HG03060 (cell line): ENCODE measurements around the gene USP20.
"Not testable (repeated sequence)": the region's sequence is repeated elsewhere in the genome, so short reads cannot be mapped to it uniquely, and the experiment has no call there.

Source experiments
- ATAC-seq: cut with Tn5 transposase; IDR thresholded peaks from one replicate; pipeline ENCODE4 v1.9.1; 2021; ENCODE audit warnings: low read depth, moderate number of reproducible peaks; ENCODE audit not compliant: unreplicated experiment

USP20 gene

DNA sequence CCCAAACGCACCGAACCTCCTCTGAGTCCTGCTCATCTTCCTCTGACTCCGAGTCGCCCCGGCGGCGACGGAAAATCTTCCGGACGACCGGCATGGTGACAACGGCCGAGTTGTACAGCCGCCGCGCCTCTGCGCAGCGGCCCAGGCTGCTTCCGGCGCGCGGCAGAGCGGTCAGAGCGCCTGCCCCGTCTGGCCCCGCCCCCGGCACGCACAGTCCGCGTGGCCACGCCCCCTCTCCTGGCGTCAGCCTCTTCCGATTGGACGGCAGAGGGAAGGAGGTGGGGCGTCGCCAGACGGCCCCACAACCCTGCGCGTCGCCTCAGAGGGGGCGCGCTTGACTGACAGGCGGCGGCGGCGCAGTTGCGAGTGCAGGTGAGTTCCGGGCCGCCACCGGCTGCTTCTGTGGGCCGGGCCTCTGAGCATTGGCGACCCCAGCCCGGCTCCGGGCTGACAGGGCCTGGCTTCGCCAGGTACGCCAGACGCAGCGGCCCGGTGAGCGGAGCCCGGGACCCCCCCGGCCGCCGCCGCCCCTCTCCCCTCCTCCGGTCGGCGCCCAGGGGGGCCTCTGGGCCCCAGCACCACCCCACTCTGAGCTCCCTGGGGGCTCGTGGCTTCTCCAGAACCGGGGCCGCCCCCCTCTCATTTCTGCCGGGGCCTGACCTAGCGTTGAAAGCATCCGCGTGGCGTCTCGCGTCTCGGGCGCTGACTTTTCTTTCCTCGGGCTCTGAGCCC is at the start of gene USP20, which contains the start of gene C9orf78:
Gene USP20, plus strand, starts transcription at position 331 of the 732 bp plus-strand sequence. CDS start 17,098 bp downstream, outside the sequence.
Gene C9orf78, minus strand, starts transcription at position 148 of the 732 bp plus-strand sequence. Its CDS starts 54 bp downstream, at position 94.
- ATAC-seq, result peak; percentile 56

DNA sequence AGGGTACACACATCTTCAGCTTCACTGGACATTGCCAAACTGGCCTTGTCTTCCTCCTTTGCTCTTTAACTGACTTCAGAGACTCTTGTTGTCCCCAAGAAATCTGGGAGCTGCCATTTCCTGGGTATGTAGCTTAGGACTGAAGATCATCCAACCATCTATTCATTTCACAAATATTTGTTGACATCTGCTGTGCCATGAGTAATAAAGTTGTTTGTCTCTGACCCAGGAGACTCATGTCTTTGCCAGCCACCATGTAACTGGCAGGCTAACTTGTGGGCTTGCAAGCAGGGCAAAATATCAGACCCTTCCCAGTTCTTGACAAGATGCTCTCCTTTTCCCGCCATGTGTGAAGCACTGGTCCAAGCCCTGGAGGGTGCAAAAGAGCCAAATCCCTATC is 49.4 kb upstream of the USP20 start:
- no peak for ATAC-seq

DNA sequence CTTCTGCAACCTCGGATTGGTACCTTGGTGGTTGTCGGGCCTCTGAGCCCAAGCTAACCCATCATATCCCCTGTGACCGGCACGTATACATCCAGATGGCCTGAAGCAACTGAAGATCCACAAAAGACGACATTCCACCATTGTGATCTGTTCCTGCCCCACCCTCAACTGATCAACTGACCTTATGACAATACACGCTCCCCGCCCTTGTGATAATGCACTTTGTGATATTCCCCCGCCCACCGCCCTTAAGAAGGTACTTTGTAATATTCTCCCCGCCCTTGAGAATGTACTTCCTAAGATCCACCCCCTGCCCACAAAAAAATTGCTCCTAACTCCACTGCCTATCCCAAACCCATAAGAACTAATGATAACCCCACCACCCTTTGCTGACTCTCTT is 48.8 kb upstream of the USP20 start:
- no peak for ATAC-seq

DNA sequence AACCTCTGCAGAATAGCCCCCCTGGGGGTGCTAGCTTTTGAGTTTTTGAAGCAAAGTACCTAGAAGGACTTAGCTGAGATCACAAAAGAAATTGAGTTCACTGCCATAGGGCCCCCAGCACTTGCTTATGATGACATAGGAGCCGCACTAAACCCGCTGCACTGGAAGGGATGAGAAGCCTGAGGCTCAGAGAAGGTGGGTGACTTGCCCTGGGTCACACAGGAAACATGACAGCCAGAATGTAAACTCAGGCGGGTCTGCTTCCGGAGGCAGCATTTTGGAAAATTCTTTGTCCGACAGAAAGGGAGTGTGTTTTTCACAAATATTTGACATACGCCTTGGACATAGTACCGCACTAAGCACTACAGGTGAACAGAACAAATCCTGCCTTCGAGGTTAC is 40.7 kb upstream of the USP20 start:
- no peak for ATAC-seq

DNA sequence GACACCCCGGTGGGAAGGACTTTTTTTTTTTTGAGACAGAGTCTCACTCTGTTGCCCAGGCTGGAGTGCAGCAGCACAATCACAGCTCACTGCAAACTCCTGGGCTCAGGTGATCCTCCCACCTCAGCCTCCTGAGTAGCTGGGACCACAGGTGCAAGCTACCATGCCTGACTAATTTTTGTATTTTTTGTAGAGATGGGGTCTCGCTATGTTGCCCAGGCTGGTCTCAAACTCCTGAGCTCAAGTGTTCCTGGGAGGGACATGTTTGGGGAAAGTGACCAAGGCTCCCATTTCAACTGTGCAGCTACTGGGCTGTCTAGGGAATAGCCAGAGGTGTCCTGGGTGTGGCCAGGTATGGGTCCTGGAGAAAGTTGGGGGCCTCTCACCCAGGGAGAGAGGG is 39.2 kb upstream of the USP20 start:
- not testable (repeated sequence) for ATAC-seq

DNA sequence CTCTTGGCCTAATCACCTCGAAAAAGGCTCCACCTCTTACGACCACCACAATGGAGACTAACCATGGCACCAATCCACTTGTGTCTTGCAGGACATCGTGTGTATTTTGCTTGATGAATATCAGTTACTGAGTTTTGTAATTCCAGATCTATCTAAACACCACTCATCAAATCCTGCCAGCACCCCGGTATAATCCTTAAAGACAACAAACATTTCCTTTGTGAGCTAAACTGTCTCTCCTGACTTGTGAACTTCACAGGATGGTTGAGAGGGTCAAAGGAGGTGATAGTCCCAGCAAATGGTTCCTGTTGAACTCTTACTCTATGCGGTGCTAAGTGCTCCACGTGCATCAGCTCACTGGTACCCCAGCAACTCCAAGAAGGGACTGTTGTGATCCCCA is 36.3 kb upstream of the USP20 start:
- ATAC-seq, result no peak

DNA sequence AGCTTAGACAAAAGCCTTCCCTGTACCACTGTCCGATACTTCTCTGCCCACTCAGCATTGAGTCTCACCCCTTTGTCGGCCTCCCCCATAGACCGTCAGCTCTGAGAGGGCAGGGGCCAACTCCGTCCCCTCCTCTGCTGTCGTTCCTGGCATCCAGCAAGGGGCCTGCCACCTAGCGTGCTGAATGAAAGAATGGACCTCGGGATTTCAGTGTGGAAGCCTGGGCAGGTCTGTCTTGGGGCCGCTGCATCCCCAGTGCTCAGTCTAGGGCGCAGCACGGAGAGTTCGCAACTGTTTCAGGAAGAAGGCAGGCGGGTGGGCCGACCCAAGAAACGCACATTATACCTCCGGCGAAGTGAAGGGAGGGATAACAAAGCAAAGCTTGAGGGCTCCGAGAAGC is 33.8 kb upstream of the USP20 start:
- ATAC-seq, result no peak

DNA sequence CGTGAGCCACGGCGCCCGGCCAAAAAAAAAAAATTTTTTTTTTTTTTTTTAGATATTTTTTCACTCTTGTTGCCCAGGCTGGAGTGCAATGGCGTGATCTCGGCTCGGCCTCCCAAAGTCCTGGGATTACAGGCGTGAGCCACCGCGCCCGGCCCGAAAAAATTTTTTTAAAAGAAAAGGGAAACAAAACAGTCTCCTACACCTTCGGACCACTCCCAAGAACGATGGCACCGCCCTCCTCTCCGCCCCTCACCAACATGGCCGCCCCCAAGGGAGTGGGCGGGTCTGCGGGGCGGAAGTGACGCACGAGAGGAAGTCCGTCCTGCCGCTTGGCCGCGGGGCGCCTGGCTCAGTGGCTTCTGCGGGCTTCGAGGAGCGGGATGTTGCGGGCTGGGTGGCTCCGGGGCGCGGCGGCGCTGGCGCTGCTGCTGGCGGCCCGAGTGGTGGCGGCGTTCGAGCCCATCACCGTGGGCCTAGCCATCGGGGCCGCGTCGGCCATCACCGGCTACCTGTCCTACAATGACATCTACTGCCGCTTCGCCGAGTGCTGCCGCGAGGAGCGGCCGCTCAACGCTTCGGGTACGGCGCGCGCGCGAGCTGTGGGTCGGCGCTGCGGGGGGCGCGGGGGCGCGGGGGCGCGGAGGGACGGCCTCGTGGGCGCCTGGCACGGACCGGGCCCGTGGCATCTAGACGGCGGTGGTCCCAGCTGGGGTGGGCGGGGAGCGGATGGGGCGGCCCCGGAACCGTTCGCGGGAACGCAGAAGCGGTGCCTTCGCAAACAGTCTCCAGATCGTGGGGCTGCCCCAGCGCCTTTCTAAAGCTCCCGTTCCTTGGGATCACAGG is 32.2 kb upstream of the USP20 start, which contains the start of gene TOR1B:
Gene TOR1B, plus strand, starts transcription at position 352 of the 843 bp plus-strand sequence. Its CDS starts 29 bp downstream, at position 381.
- ATAC-seq, result peak; percentile 78

DNA sequence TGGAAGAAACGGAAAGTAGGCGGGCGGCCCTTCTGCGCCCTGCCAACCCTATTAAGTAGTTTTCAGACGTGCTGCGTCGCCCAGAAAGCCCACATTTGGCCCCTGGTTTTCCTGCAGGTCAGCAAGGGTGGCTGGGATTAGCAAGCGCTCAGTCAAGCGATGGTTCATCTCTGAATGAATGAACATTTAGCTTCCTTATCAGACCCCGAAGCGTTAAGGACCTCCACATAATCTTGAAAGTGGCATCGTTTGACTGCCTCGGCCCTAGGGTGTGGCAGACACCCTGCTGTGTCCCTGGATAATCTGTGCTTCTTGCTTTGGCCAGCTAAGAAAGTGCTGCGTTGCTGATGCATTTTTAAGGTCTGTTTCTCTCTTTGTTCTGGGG is 31.6 kb upstream of the USP20 start:
- ATAC-seq, result no peak

DNA sequence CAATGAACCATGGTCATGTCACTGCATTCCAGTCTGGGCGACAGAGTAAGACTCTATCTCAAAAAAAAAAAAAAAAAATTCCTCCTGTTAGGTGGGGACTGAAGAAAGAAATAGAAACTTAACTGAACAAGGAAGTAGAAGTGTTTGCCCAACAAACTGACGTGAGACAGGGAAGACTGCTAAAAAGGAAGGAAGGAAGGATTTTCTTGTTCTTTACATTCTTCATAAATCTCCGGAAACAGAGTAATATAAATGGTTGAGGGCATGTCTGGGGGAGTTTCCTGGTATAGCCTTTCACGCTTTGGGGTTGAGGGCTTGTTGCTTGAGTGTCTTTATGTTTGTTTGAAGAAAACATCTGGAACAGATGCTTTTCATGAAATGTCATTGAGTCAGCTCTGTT is 29.2 kb upstream of the USP20 start:
- ATAC-seq, result no peak

DNA sequence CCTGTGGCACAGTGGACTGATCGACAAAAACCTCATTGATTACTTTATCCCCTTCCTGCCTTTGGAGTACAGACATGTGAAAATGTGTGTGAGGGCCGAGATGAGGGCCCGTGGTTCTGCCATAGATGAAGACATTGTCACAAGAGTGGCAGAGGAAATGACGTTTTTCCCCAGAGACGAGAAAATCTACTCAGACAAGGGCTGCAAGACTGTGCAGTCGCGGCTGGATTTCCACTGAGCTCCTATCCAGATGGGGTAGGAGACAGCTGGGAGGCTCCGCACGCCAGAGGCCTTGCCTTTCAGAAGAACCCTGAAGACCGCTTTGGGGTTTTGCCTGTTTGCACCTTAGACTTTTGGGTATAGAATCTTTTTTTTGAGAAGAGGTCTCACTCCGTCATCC is 25.9 kb upstream of the USP20 start:
- no peak for ATAC-seq

DNA sequence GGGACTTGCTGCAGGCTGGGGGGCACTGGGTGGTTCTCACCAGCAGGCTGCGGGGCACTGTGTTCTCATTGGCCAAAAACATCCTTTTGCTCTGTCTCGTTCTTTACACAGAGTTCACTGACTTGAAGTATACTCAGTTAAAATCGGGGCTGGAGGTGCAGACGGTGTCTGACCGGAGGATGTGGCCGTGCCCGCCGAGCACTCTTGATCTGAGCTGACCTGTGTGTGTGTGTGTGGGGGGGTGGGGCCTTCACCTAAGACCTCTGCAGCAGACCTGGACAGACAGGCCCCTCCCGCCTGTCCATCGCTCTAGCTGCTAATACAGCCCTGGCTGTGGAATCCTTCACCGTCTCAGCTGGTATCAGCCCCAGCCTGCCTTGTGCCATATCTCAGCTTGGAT is 25.1 kb upstream of the USP20 start:
- ATAC-seq, result no peak

DNA sequence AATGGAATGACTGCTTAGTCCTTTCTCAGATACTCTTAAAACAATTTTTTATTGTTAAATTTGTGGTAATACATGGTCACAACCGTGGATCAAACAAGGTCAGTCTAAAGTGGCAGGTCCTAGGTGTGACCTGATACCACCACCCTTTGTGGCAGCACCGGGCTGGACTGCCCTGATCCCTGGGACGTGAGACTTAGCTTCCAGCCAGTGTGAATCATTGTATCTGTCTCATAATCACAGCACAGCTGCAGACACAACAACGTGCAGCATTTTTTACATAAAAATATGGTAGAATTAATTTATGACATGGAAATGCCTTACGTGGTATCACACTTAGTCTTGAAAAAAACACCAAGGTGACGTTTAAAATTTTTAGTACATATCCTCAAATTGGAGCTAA is 24.5 kb upstream of the USP20 start:
- no peak for ATAC-seq

DNA sequence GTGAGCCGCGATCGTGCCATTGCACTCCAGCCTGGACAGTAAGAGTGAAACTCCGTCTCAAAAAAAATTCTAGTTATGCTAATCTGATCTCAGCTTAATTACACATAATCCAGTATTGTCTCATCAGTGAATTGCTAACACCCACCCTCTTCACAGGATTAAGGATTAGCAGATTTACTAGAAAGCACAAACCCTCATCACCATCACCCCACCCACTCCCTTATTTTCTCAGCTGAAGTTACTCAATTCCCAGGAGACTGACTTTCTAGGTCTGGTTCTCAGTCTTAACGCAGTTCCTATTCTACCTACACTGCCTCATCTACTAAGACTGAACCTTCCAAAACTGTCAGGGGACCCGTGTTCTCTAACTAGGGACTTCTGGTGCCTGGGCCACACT is 23.3 kb upstream of the USP20 start:
- no peak for ATAC-seq

DNA sequence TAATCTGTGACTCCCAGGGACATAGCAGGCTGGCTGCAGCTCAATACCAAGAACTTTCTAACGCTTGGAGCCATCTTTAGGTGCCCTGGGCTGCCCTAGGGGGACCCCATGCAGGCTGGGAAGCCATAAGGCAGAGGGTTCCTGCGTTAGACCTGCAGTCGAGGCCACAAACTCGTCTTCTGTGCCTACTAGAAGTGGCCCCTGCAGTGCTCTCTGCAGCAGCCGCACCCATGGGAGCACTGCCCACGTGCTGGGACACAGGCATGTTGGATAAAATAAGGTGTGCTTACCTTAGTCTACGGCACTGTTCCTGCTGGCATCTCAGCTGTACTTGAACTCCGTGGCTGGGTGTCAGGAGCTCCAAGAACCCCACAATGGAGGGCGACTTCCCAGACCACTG is 22.9 kb upstream of the USP20 start:
- no peak for ATAC-seq

DNA sequence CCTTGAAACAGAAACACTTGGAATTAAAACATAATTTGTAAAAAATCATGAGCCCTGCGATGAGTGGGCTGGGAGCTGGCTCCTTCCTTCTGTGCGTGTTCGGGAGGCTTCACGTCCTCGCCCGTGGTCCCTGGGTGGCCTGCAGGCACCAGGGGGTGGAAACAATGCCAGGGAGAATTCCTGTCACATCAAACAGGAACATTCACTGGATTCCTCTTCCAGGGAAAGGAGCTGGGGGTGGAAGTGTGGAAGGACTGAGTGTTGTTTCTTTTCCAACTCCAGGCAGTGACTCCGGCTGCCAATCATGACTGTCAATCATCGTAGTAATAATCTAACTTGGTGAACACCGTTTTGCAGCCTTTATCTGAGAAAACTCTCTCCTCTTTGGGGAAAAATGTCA is 21.6 kb upstream of the USP20 start:
- ATAC-seq, result no peak

DNA sequence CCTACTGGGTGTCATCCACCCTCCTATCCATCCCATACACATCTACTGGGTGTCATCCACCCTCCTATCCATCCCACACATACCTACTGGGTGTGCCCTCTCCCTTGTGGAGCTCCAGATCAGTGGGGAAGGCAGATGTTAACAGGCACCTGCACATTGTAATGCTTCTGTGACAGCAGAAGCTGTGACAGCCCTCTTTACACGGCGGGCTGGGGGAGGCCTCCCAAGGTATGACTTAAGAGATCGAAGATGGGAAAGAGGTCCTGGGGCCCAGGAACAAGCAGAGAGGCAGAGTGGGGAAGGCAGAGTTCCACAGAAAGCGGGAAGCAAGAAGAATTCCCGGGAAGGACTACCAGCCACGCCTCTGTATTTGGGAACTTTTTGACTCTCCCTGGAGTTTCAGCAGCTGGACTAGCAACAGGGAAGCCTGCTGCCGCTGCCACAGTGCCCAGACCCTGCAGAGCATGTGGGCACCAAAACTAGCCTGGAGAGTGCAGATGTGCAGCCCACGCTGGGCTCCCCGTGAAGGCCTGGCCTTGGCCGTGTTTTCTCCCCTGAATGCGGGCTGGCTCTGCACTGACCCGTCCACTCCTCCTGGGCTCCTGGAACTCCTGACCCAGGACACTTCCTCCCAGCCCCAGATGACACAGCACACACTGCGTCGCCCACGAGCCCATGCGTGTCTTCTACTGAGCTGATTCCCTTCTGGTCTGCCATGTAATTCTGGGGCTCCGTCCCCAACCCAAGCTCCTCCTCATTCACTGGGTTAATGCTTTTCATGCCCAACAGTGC is 20.6 kb upstream of the USP20 start:
- no peak for ATAC-seq

DNA sequence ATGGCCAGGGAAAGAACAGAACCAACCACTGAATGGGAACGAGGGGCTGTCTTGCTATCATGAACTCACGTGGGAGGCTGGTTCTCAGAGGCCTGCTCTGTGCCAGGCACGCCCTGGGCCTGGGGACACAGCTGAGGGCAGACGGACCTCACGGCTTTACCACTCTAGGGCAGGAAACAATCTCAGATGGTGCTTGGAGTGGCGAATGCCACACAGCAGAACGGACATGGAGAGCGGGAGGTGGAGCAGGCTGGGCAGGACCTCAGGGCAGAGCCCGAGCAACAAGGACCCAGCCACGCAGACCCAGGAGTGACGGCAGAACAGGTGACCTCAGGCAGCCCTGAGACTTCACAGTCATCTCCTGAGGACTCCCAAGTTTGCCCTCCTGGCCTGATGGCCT is 20.0 kb upstream of the USP20 start:
- no peak for ATAC-seq

DNA sequence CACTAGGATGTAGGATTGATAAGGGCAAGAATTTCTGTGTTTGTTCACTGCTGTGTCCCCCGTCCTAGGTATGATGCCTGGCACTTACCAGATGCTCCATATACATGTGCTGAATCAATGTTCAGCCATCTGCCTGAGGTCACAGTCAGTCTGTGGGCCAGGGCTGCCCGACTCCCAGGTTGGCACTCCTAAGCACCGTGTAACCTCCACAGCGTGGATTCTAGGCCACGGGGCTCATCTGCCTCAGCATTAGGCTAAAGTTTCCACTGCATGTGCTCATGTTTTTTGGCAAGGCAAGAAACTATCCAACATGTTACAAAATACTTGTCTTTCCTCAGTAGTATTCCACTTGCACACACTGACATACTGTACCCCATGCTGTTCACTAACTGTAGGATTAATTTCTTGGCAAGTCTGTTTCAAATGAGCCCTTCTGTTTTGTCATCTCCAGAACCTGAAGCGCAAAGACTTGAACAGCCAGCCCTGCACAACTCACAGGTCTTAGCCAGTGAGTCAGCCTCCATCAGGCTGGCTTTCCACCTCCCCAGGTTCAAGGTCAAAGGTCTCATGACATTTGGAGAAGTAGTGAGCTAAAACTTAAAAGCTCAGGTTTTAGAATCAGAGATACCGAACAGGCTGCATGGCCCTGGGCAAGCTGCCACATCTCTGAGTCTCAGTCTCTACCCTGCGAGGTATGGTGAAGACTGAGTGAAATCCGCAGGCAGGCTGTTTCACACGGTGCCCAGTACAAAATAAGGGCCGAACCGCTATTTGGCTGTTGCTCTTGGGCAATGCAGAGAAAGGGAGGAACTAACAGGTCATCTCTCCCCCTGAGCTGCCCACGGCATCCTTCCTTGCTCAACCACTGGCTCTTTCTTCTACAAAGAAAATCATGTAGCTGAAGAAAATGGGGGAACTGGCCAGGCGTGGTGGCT is 18.5 kb upstream of the USP20 start:
- no peak for ATAC-seq
